ENCODE measurements around the gene GLE1. TPM values are rescaled to one million over a fixed set of nuclear protein-coding genes. Genes with fewer than 3 reads are reported as not detected.
A peak's percentile ranks its signal among the peaks of the same experiment; 100 is the strongest.

Gene GLE1
- total RNA-seq, 1 experiment from 2014 or later = 74.2 TPM

DNA sequence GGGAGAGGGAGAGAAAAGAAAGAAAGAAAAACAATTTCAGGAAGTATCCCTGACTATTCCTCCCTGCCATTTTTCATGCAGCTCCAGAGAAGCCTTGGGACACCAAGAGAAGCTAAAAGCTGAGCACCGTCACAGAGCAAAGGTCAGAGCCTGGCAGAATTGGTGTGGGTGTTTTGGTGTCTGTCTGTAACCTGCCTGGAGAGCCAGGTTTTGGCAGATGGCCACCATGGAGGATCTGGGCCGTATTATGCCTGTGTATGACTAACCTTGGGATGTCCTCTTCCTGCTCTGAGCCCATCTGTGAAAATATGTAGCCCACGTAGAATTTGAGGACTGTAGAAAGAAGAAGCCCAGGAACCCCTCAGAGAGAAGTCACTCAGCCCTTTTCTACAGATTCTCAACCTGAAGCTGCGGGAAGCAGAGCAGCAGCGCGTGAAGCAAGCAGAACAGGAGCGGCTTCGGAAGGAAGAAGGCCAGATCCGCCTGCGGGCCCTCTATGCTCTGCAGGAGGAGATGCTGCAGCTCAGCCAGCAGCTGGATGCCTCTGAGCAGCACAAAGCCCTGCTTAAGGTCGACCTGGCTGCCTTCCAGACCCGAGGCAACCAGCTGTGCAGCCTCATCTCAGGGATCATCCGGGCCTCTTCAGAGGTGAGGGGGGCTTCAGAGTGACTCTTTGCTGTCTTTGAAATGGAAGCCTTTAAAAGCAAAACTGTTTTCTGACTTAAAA lies 18.8 kb downstream of the GLE1 start:
- H3K36me3 ChIP-seq (ENCODE audit: low read depth) = peaks cover 29% of the 10 kb centered on the region
- no peaks in the 10 kb centered on the region for H3K9me2 ChIP-seq (ENCODE audit: insufficient read depth)
- no peak overlapping the region for H2AFZ ChIP-seq
- H3K4me2 ChIP-seq = no peak overlapping the region
- no peak for DNase-seq
- H3K4me1 ChIP-seq (replicated peaks; ENCODE audit: insufficient read depth) = no peaks in the 10 kb centered on the region
- ChIA-PET CTCF (interaction anchor here (0.6 kb wide), 1 partner anchor 162 kb away, joined by 3 read pairs; no protein-coding TSS in a partner anchor), POLR2A (ENCODE audit: unreplicated experiment) (no interaction called here)
- no peaks in the 10 kb centered on the region for H4K20me1 ChIP-seq (ENCODE audit: insufficient read depth)
- 0 out of 2 replicates have a peak, but pooled peaks cover 7% of the 10 kb centered on the region for H3F3A ChIP-seq (ENCODE audit: insufficient read depth, low read depth)
- H3K27ac ChIP-seq = no peak overlapping the region
- no peaks in the 10 kb centered on the region for H3K9me3 ChIP-seq (ENCODE audit: insufficient read depth, low read depth)
- H3K27me3 ChIP-seq (ENCODE audit: insufficient read depth, low read depth) = no peaks in the 10 kb centered on the region
- intact Hi-C loops (cut with micrococcal nuclease; ENCODE audit: unreplicated experiment) = no loop called here
- no peak overlapping the region for H3K4me3 ChIP-seq
- no TSS peak for BruUV-seq (replicated peaks)
- H3K79me2 ChIP-seq (ENCODE audit: low read depth) = no peaks in the 10 kb centered on the region
- TF ChIP-seq, protein P1, sequence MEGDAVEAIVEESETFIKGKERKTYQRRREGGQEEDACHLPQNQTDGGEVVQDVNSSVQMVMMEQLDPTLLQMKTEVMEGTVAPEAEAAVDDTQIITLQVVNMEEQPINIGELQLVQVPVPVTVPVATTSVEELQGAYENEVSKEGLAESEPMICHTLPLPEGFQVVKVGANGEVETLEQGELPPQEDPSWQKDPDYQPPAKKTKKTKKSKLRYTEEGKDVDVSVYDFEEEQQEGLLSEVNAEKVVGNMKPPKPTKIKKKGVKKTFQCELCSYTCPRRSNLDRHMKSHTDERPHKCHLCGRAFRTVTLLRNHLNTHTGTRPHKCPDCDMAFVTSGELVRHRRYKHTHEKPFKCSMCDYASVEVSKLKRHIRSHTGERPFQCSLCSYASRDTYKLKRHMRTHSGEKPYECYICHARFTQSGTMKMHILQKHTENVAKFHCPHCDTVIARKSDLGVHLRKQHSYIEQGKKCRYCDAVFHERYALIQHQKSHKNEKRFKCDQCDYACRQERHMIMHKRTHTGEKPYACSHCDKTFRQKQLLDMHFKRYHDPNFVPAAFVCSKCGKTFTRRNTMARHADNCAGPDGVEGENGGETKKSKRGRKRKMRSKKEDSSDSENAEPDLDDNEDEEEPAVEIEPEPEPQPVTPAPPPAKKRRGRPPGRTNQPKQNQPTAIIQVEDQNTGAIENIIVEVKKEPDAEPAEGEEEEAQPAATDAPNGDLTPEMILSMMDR (conservative IDR thresholded peaks at IDR 0.05) = no peak
- TF ChIP-seq EZH2 (IDR thresholded peaks at IDR 0.05; ENCODE audit: low read depth) = no peak

DNA sequence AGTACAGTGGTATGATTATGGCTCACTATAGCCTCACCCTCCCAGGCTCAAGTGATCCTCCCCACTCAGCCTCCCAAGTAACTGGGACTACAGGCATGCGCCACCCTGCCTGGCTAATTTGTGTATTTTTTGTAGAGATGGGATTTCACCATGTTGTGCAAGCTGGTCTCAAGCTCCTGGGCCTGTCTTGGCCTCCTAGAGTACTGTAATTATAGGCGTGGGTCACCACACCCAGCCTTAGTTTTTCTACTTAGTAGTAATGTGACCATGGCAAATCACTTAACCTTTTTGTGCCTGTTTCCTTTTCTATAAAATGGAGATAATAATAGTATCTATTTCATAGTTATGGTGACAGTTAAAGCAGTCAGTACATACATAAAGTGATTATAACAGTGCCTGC lies 22.2 kb downstream of the GLE1 start:
- peaks cover 30% of the 10 kb centered on the region for H3K36me3 ChIP-seq (ENCODE audit: low read depth)
- no peaks in the 10 kb centered on the region for H3K4me1 ChIP-seq (replicated peaks; ENCODE audit: insufficient read depth)
- H3K9me3 ChIP-seq (ENCODE audit: insufficient read depth, low read depth) = no peaks in the 10 kb centered on the region
- no peak for DNase-seq
- 0 out of 2 replicates have a peak, but pooled peaks cover 7% of the 10 kb centered on the region for H3F3A ChIP-seq (ENCODE audit: insufficient read depth, low read depth)
- H3K9me2 ChIP-seq (ENCODE audit: insufficient read depth) = no peaks in the 10 kb centered on the region
- H3K27ac ChIP-seq = no peak overlapping the region
- H3K4me3 ChIP-seq = no peak overlapping the region
- TF ChIP-seq, protein P1 (conservative IDR thresholded peaks at IDR 0.05) = no peak
- TF ChIP-seq EZH2 (IDR thresholded peaks at IDR 0.05; ENCODE audit: low read depth) = no peak
- intact Hi-C loops (cut with micrococcal nuclease; ENCODE audit: unreplicated experiment) = no loop called here
- no TSS peak for BruUV-seq (replicated peaks)
- no peak overlapping the region for H3K4me2 ChIP-seq
- ChIA-PET CTCF (no interaction called here), POLR2A (ENCODE audit: unreplicated experiment) (no interaction called here)
- H4K20me1 ChIP-seq (ENCODE audit: insufficient read depth) = no peaks in the 10 kb centered on the region
- H3K79me2 ChIP-seq (ENCODE audit: low read depth) = no peaks in the 10 kb centered on the region
- H2AFZ ChIP-seq = no peak overlapping the region
- H3K27me3 ChIP-seq (ENCODE audit: insufficient read depth, low read depth) = no peaks in the 10 kb centered on the region

DNA sequence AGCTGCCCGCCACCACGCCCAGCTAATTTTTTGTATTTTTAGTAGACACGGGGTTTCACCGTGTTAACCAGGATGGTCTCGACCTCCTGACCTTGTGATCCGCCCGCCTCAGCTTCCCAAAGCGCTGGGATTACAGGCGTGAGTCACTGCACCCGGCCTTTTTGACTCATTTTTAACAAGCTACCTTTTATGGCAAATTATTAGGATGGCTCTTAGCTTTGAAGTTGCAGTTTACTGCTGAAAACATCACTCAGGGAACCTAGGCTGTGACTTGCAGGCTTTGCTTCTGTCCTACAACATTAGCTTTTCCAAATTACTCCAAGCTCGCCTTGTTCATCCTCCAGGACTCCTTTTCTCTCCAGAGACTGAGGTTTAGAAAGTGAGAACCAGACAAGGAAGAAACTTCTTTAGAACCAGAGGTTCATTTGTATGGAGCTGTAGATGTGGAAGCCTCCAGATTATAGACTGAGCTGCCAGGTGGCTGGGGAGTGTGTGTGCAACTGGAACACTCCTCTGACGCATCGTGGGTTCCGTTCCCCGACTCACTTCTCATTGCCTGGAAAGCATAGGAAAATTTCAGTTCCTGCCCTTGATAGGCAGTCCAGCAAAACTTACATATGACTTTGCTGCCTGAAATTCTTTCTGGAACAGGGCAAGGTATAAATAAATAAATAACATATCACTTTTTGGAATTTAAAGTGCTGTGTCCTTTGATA lies 24.1 kb downstream of the GLE1 start:
- BruUV-seq (replicated peaks) = no TSS peak
- intact Hi-C loops (cut with micrococcal nuclease; ENCODE audit: unreplicated experiment) = no loop called here
- Histone ChIP-seq H2AFZ (no peak overlapping the region), H3F3A (ENCODE audit: insufficient read depth, low read depth) (0 out of 2 replicates have a peak, but pooled peaks cover 7% of the 10 kb centered on the region), H3K27ac (0 out of 2 replicates have a peak overlapping the region, but pooled peaks have one; percentile 4), H3K27me3 (ENCODE audit: insufficient read depth, low read depth) (no peaks in the 10 kb centered on the region), H3K36me3 (ENCODE audit: low read depth) (peaks cover 22% of the 10 kb centered on the region), H4K20me1 (ENCODE audit: insufficient read depth) (no peaks in the 10 kb centered on the region), H3K4me2 (no peak overlapping the region), H3K4me3 (no peak overlapping the region), H3K79me2 (ENCODE audit: low read depth) (no peaks in the 10 kb centered on the region), H3K9me3 (ENCODE audit: insufficient read depth, low read depth) (no peaks in the 10 kb centered on the region), H3K9me2 (ENCODE audit: insufficient read depth) (no peaks in the 10 kb centered on the region), H3K4me1 (replicated peaks; ENCODE audit: insufficient read depth) (no peaks in the 10 kb centered on the region)
- ChIA-PET CTCF (no interaction called here), POLR2A (ENCODE audit: unreplicated experiment) (no interaction called here)
- TF ChIP-seq, protein P1 (conservative IDR thresholded peaks at IDR 0.05) = no peak
- TF ChIP-seq EZH2 (IDR thresholded peaks at IDR 0.05; ENCODE audit: low read depth) = no peak
- DNase-seq = no peak
